ENCODE data around the gene PSEN1. TPM values are rescaled to one million over a fixed set of nuclear protein-coding genes. Genes with fewer than 3 reads are reported as not detected.

Gene PSEN1
- total and polyA plus RNA-seq, 10 of the 15 experiments (the other 5 are each of a cell fraction or from before 2014, with no cell fraction given), result 8.9 to 32.3 (median 21.8) TPM

GRCh38 chr14:73140811-73141323 lies 4.6 kb downstream of the PSEN1 start:
- intact Hi-C loops (cut with micrococcal nuclease; ENCODE audit: unreplicated experiment) (no loop called here), in situ Hi-C loops (cut with MboI) (no loop called here)
- Histone ChIP-seq H3K36me3 (ENCODE audit: control insufficient read depth in 2 of 2, insufficient read depth in 2 of 2, low read length in 1 of 2) (no peaks in the 10 kb centered on the region), H3K9me3 (replicated peaks; ENCODE audit: control insufficient read depth, insufficient read depth, low read length) (no peaks in the 10 kb centered on the region), H3K4me2 (ENCODE audit: control insufficient read depth, insufficient read depth) (no peak overlapping the region), H3K27ac (ENCODE audit: control insufficient read depth, insufficient read depth) (no peak overlapping the region), H3K27me3 (replicated peaks in 1 of 2; ENCODE audit: control insufficient read depth in 2 of 2, insufficient read depth in 2 of 2, low read length in 1 of 2) (no peaks in the 10 kb centered on the region), H2AFZ (ENCODE audit: control insufficient read depth, low read depth, low read length) (no peak overlapping the region), H3K79me2 (ENCODE audit: control insufficient read depth, insufficient read depth, low read length) (peaks cover 70% of the 10 kb centered on the region), H3K9ac (ENCODE audit: control insufficient read depth, insufficient read depth, low read length) (no peak overlapping the region), H4K20me1 (ENCODE audit: control insufficient read depth, insufficient read depth) (no peaks in the 10 kb centered on the region), H3K4me1 (ENCODE audit: control insufficient read depth, insufficient read depth, low read length) (peaks cover 14% of the 10 kb centered on the region; the same call in 1 of the 2 replicates), H3K4me3 (no peak overlapping the region)
- POLR2A ChIA-PET, result no interaction called here
- WGBS (ENCODE audit: insufficient coverage, insufficient replicate concordance, low lambda C conversion rate, missing lambda C conversion rate), result 100% methylated on average over 1 of the region's 1 CpG
- TSS peak; percentile 20 for BruUV-seq (replicated peaks)
- RAD21 ChIA-PET (ENCODE audit: unreplicated experiment), result no interaction called here
- no peak for FAIRE-seq
- TF ChIP-seq CREB1 (IDR thresholded peaks at IDR 0.05; ENCODE audit: low read depth) (no peak), RAD51 (IDR thresholded peaks at IDR 0.05) (peak; percentile 52; the same call in 1 of the 2 replicates), NRF1 (conservative IDR thresholded peaks at IDR 0.05; ENCODE audit: low read depth, low read length) (no peak), HSF1 (IDR thresholded peaks at IDR 0.05; ENCODE audit: low read depth, low read length) (no peak)
- SMC1A ChIA-PET (ENCODE audit: uncharacterized antibody, unreplicated experiment), result interaction anchor here (0.6 to 1.0 kb wide), 2 partner anchors 8 to 99 kb away, joined by 3 read pairs; no protein-coding TSS in a partner anchor
- CTCF ChIA-PET, result interaction anchor here (0.6 kb wide), 1 partner anchor 72 kb away, joined by 3 read pairs; no protein-coding TSS in a partner anchor
- DNase-seq (ENCODE audit: low read depth, low spot score), result no peak
- ATAC-seq, result no peak

GRCh38 chr14:73142216-73142615 lies 5.9 kb downstream of the PSEN1 start:
- H3K9me3 ChIP-seq (replicated peaks; ENCODE audit: control insufficient read depth, insufficient read depth, low read length), result no peaks in the 10 kb centered on the region
- peak overlapping the region; percentile 1; the same call in 1 of the 2 replicates for H3K4me3 ChIP-seq
- H3K27ac ChIP-seq (ENCODE audit: control insufficient read depth, insufficient read depth), result peak overlapping the region; percentile 27; the same call in 1 of the 2 replicates
- H3K4me2 ChIP-seq (ENCODE audit: control insufficient read depth, insufficient read depth), result 0 out of 2 replicates have a peak overlapping the region, but pooled peaks have one; percentile 41
- WGBS (ENCODE audit: insufficient coverage, insufficient replicate concordance, low lambda C conversion rate, missing lambda C conversion rate), result 19% methylated on average over 2 of the region's 2 CpGs
- peak; percentile 24 for DNase-seq (ENCODE audit: low read depth, low spot score)
- H3K79me2 ChIP-seq (ENCODE audit: control insufficient read depth, insufficient read depth, low read length), result peaks cover 72% of the 10 kb centered on the region
- RAD21 ChIA-PET (ENCODE audit: unreplicated experiment), result interaction anchor here (1.0 to 1.1 kb wide), 4 partner anchors 16 to 330 kb away, joined by 3 to 5 read pairs (median 4); partner anchors contain the start of gene RBM25
- TF ChIP-seq, protein P1, sequence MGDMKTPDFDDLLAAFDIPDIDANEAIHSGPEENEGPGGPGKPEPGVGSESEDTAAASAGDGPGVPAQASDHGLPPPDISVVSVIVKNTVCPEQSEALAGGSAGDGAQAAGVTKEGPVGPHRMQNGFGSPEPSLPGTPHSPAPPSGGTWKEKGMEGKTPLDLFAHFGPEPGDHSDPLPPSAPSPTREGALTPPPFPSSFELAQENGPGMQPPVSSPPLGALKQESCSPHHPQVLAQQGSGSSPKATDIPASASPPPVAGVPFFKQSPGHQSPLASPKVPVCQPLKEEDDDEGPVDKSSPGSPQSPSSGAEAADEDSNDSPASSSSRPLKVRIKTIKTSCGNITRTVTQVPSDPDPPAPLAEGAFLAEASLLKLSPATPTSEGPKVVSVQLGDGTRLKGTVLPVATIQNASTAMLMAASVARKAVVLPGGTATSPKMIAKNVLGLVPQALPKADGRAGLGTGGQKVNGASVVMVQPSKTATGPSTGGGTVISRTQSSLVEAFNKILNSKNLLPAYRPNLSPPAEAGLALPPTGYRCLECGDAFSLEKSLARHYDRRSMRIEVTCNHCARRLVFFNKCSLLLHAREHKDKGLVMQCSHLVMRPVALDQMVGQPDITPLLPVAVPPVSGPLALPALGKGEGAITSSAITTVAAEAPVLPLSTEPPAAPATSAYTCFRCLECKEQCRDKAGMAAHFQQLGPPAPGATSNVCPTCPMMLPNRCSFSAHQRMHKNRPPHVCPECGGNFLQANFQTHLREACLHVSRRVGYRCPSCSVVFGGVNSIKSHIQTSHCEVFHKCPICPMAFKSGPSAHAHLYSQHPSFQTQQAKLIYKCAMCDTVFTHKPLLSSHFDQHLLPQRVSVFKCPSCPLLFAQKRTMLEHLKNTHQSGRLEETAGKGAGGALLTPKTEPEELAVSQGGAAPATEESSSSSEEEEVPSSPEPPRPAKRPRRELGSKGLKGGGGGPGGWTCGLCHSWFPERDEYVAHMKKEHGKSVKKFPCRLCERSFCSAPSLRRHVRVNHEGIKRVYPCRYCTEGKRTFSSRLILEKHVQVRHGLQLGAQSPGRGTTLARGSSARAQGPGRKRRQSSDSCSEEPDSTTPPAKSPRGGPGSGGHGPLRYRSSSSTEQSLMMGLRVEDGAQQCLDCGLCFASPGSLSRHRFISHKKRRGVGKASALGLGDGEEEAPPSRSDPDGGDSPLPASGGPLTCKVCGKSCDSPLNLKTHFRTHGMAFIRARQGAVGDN (IDR thresholded peaks at IDR 0.05), result 0 out of 2 replicates have a peak, but pooled peaks have one; percentile 17
- TF ChIP-seq RAD51 (IDR thresholded peaks at IDR 0.05) (no peak), RBBP5 (conservative IDR thresholded peaks at IDR 0.05) (0 out of 2 replicates have a peak, but pooled peaks have one; percentile 36)
- TF ChIP-seq, protein P2, sequence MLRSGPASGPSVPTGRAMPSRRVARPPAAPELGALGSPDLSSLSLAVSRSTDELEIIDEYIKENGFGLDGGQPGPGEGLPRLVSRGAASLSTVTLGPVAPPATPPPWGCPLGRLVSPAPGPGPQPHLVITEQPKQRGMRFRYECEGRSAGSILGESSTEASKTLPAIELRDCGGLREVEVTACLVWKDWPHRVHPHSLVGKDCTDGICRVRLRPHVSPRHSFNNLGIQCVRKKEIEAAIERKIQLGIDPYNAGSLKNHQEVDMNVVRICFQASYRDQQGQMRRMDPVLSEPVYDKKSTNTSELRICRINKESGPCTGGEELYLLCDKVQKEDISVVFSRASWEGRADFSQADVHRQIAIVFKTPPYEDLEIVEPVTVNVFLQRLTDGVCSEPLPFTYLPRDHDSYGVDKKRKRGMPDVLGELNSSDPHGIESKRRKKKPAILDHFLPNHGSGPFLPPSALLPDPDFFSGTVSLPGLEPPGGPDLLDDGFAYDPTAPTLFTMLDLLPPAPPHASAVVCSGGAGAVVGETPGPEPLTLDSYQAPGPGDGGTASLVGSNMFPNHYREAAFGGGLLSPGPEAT (IDR thresholded peaks at IDR 0.05; ENCODE audit: low read depth), result 0 out of 2 replicates have a peak, but pooled peaks have one; percentile 40
- CTCF ChIA-PET, result interaction anchor here (0.6 to 1.0 kb wide), 2 partner anchors 31 to 1871 kb away, joined by 5 read pairs; no protein-coding TSS in a partner anchor
- H2AFZ ChIP-seq (ENCODE audit: control insufficient read depth, low read depth, low read length), result no peak overlapping the region
- intact Hi-C loops (cut with micrococcal nuclease; ENCODE audit: unreplicated experiment), result no loop called here
- peaks cover 14% of the 10 kb centered on the region; the same call in 1 of the 2 replicates for H3K4me1 ChIP-seq (ENCODE audit: control insufficient read depth, insufficient read depth, low read length)
- POLR2A ChIA-PET, result interaction anchor here (0.7 to 1.1 kb wide), 4 partner anchors 43 to 329 kb away, joined by 3 read pairs; no protein-coding TSS in a partner anchor
- SMC1A ChIA-PET (ENCODE audit: uncharacterized antibody, unreplicated experiment), result interaction anchor here (0.6 to 1.6 kb wide), 9 partner anchors 10 to 1821 kb away, joined by 3 to 6 read pairs (median 4); no protein-coding TSS in a partner anchor
- H4K20me1 ChIP-seq (ENCODE audit: control insufficient read depth, insufficient read depth), result no peaks in the 10 kb centered on the region
- H3K27me3 ChIP-seq (replicated peaks in 1 of 2; ENCODE audit: control insufficient read depth in 2 of 2, insufficient read depth in 2 of 2, low read length in 1 of 2), result no peaks in the 10 kb centered on the region
- H3K9ac ChIP-seq (ENCODE audit: control insufficient read depth, insufficient read depth, low read length), result no peak overlapping the region
- in situ Hi-C loops (cut with MboI), result no loop called here
- ATAC-seq, result peak; percentile 87
- BruUV-seq (replicated peaks), result no TSS peak
- H3K36me3 ChIP-seq (ENCODE audit: control insufficient read depth in 2 of 2, insufficient read depth in 2 of 2, low read length in 1 of 2), result no peaks in the 10 kb centered on the region
- peak; percentile 79 for FAIRE-seq

Measured in GM12878 (cell line).